Esophagus (tissue), 2 donors: Measurements from ENCODE around the gene CBFA2T2. TPM values are rescaled to one million over a fixed set of nuclear protein-coding genes. Genes with fewer than 3 reads are reported as not detected.

Experiments used
- H3K27ac ChIP-seq, 2 donors: one replicate each; pipeline ENCODE4 v1.5.1; 2013; ENCODE audit warnings: low read depth in 2 of 2, mild to moderate bottlenecking in 2 of 2, inconsistent platforms in 1 of 2, low read length in 1 of 2, moderate library complexity in 1 of 2
- H3K27me3 ChIP-seq, 2 donors: one replicate each; pipeline ENCODE4 v1.6.1; 2013; ENCODE audit warnings: low read length in 2 of 2, control low read depth in 1 of 2, mild to moderate bottlenecking in 1 of 2; ENCODE audit not compliant: insufficient read depth in 2 of 2, control insufficient read depth in 1 of 2
- H3K36me3 ChIP-seq, 2 donors: one replicate each; pipeline ENCODE4 v1.6.1; 2013; ENCODE audit warnings: low read length in 1 of 2; ENCODE audit not compliant: control insufficient read depth in 2 of 2, insufficient read depth in 2 of 2
- H3K4me1 ChIP-seq, 2 donors: one replicate each; pipeline ENCODE4 v1.6.1; 2013; ENCODE audit warnings: low read length in 1 of 2; ENCODE audit not compliant: control insufficient read depth in 2 of 2, insufficient read depth in 2 of 2
- H3K4me3 ChIP-seq, 2 donors: one replicate each; pipeline ENCODE4 v1.5.1; 2013; ENCODE audit warnings: low read length in 2 of 2, mild to moderate bottlenecking in 2 of 2, low read depth in 1 of 2, moderate library complexity in 1 of 2
- H3K9me3 ChIP-seq, 2 donors: one replicate each; pipeline ENCODE4 v1.6.1; 2013; ENCODE audit warnings: mild to moderate bottlenecking in 2 of 2, low read depth in 1 of 2, low read length in 1 of 2, moderate library complexity in 1 of 2; ENCODE audit not compliant: control insufficient read depth in 2 of 2, insufficient read depth in 1 of 2
- WGBS, 2 donors: extraction: QIAGEN DNeasy Blood & Tissue Kit; methylation state at CpG; one replicate each; pipeline ENCODE4 v1.1.7; 2013; 5-methylcytosine and 5-hydroxymethylcytosine counted together
- polyA plus RNA-seq, 2 donors: library from polyadenylated mRNA; stranded (reverse); fragments of 200-250 nt; gene quantifications; one replicate each; pipeline ENCODE4 v1.2.3, GENCODE V29; 2013
- donor health status: healthy with polysubstance abuse.
- donor health status: Bipolar disorder and iron deficiency.

Gene CBFA2T2
- polyA plus RNA-seq, 2 donors, result 4.7 to 8.5 TPM

DNA sequence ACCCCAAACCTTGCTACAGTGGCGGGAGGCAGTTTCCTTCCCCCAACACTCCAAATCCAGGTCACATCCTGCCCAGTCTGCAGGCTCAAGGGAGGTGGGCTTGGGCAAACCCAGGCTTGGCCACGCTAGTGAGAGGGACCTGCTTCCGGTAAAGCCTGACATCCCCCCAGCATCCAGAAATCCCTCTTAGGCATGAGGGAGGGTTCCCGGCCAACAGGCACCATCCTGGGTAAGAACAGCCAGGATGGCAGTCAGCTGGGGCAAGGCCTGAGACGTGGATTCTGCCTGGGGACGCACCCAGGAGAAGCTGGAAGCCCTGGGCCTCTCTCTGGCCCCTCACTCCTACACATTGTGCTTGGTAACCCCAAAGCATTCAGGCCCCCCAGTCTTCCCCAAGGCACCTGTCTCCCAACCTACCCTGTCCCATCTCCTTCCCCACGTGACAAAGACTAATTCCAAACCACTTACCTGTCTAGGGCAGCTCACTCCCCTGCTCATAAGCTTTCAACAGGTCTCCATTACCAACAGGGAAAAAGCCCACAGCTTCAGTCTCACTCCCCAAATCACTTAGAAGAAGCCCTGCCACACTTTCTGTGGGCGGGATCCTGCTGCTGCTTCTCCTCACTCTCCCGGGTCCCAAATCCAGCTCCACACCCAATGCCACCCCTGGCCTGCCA lies 174.3 kb downstream of the CBFA2T2 start:
- WGBS, 2 donors, result 44% methylated on average over 9 of the region's 9 CpGs
- Histone ChIP-seq H3K4me3 (peak overlapping the region; percentile 75 to 82), H3K9me3 (no peaks in the 10 kb centered on the region), H3K36me3 (peaks cover 0 to 9% of the 10 kb centered on the region in 2 donors), H3K27ac (peak overlapping the region; percentile 91 to 92), H3K4me1 (peaks cover 2 to 25% of the 10 kb centered on the region in 2 donors), H3K27me3 (no peaks in the 10 kb centered on the region)

DNA sequence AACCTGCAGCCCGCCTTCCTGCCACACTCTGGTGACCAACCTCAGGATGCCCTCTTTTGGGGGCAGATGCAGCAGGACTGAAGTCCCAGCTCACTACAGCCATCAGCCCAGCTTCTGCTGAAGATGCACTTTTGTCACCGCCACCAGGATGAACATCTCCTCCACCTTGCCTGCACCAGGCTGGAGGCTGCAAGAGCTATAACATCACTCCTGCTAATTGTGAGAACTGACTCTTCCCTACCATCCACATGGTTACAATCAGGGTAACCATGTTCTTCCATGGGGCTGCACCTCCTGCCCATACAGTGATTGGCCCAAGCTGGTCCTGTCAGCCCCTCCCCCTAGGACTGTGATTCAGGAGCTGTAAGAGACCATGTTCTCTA lies 174.9 kb downstream of the CBFA2T2 start:
- no peak overlapping the region for H3K4me3 ChIP-seq
- peak overlapping the region in 1 of 2 donors; percentile 51 for H3K27ac ChIP-seq
- WGBS, 2 donors, result 92 to 95% methylated on average over 2 of the region's 2 CpGs
- peaks cover 0 to 5% of the 10 kb centered on the region in 2 donors for H3K36me3 ChIP-seq
- peaks cover 2 to 25% of the 10 kb centered on the region in 2 donors for H3K4me1 ChIP-seq
- no peaks in the 10 kb centered on the region for H3K9me3 ChIP-seq
- no peaks in the 10 kb centered on the region for H3K27me3 ChIP-seq

DNA sequence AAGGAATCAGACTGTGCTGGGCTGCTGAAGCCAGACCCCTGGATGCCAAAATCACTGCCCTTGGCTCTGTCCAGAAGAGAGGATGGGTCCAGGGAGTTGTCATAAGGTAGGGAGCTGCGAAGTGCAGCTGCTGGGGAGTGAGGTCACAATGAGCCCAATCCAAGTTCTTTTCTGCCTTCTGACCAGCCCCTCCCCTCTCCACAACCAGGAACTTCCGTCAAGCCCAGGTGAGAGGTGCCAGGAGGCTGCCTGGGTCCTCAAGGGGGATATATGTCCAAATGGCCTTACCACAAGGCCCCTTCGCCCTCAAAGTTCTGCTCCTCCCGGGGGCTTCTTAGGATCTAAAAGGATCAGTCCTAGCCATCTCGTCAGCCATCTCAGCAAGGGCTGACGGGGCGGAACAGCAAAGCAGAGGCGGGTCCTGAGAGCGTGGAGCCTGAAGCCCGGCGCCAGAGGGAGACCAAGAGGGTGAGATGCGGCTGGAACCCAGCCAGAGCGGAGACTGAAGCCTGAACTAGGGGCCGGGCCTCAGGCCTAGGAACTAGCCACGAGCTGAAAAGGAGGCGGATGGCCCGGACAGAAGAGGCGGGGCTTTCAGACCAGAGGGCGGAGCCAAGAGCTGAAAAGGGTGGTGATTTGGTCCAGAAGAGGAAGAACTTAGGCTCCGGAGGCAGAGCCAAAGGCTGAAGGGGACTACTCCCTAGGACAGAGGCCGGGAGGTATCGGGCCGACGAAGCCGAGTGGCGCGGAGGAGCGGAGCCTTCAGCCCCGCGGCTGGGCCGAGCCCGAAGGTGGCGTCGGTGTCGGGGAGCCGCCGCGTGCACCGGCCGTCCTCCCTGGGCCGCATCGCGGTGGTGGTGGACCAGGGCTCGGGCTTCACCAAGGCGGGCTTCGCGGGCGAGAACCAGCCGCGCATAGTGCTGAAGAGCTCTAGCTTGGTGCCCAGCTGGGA lies 176.7 kb downstream of the CBFA2T2 start, which contains the start of gene ACTL10:
Gene ACTL10 (plus strand): TSS at position 651 of the 952 bp plus-strand sequence. CDS start 555 bp downstream, outside the sequence.
- H3K27me3 ChIP-seq, result no peaks in the 10 kb centered on the region
- H3K27ac ChIP-seq, result peak within 1 kb of the TSS; percentile 85 to 94
- peaks cover 0 to 2% of the 10 kb centered on the region in 2 donors for H3K36me3 ChIP-seq
- 2% methylated on average over 50 of the region's 50 CpGs for WGBS, 2 donors
- H3K9me3 ChIP-seq, result no peaks in the 10 kb centered on the region
- H3K4me3 ChIP-seq, result peak within 1 kb of the TSS; percentile 43 to 69
- peaks cover 2 to 25% of the 10 kb centered on the region in 2 donors for H3K4me1 ChIP-seq

DNA sequence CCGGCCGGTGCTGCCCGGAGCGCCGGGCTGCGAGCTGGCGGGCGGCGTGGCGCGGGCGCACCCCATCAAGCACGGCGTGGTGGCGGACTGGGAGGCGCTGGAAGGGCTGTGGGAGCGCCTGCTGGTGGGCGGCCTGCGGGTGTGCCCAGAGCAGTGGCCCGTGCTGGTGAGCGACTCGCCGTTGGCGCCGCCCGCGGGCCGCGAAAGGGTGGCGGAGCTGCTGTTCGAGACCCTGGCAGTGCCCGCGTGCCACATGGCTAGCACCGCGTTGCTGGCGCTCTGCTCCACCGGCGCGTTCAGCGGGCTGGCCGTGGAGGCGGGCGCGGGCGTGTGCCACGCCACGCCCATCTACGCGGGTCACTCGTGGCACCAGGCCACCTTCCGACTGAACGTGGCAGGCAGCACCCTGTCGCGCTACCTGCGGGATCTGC lies 177.4 kb downstream of the CBFA2T2 start:
- H3K36me3 ChIP-seq, result peaks cover 0 to 2% of the 10 kb centered on the region in 2 donors
- no peaks in the 10 kb centered on the region for H3K27me3 ChIP-seq
- H3K4me3 ChIP-seq, result peak overlapping the region; percentile 43 to 69
- H3K4me1 ChIP-seq, result peaks cover 2 to 25% of the 10 kb centered on the region in 2 donors
- no peaks in the 10 kb centered on the region for H3K9me3 ChIP-seq
- WGBS, 2 donors, result 6 to 11% methylated on average over 21 to 55 of the region's 55 CpGs
- peak overlapping the region; percentile 85 to 94 for H3K27ac ChIP-seq

DNA sequence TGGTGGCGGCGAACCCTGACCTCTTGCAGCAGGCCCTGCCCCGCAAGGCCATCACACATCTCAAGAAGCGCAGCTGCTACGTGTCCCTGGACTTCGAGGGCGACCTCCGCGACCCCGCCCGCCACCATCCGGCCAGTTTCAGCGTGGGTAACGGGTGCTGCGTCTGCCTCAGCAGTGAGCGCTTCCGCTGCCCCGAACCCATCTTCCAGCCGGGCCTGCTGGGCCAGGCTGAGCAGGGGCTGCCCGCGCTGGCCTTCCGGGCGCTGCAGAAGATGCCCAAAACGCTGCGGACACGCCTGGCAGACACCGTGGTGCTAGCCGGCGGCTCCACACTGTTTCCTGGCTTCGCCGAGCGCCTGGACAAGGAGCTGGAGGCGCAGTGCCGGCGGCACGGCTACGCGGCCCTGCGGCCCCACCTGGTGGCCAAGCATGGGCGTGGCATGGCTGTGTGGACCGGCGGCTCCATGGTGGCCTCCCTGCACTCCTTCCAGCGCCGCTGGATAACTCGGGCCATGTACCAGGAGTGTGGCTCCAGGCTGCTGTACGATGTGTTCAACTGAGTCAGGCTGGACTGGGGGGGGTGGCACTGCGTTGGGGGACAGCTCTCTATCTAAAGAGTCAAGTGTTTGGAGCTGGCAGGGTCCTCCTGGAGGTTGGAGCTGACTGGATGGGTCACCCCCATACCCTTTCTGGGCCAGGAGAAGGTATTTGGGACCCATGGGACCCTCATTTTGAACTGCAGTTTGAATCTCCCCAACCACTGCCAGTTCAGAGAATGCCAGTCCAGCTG lies 178.0 kb downstream of the CBFA2T2 start:
- H3K36me3 ChIP-seq, result peaks cover 0 to 2% of the 10 kb centered on the region in 2 donors
- no peaks in the 10 kb centered on the region for H3K27me3 ChIP-seq
- peak overlapping the region; percentile 43 to 69 for H3K4me3 ChIP-seq
- H3K4me1 ChIP-seq, result peaks cover 2 to 25% of the 10 kb centered on the region in 2 donors
- H3K9me3 ChIP-seq, result no peaks in the 10 kb centered on the region
- H3K27ac ChIP-seq, result peak overlapping the region; percentile 85 to 94
- WGBS, 2 donors, result 9 to 27% methylated on average over 47 of the region's 47 CpGs

DNA sequence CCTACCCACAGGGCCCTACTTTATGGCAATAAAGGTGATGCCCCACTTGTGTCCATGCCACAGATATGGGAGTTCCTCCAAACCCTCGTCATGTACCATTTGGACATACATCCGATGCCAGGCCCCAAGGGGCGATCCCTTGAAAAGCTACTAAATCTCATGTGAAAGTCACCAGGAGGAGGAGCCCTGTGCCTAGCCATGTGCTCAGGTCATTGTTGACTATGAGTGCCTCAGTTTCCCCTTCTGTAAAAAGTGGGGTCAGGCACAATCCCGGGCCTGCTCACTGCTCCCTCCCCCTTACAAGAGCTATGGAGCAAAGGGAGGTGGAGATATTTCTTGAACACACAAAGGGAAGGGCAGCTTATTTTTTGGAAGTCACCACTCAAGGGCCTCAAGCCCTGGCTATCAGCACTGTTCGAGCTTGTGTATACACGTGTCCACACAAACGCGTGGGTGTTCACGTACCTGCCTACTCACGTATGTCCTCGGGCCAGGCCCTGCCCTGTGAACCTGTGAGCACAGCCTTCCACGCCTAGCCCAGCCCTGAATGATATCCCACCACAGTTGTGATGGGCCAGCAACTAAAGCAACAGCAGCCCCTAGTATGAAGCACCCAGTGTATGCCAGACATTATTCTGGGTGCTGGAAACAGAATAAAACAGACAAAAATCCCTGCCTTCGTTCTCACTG lies 178.7 kb downstream of the CBFA2T2 start:
- Histone ChIP-seq H3K27me3 (no peaks in the 10 kb centered on the region), H3K36me3 (peaks cover 0 to 2% of the 10 kb centered on the region in 2 donors), H3K4me3 (no peak overlapping the region), H3K27ac (peak overlapping the region in 1 of 2 donors; percentile 38), H3K4me1 (peaks cover 6 to 28% of the 10 kb centered on the region in 2 donors), H3K9me3 (no peaks in the 10 kb centered on the region)
- 59 to 64% methylated on average over 13 of the region's 13 CpGs for WGBS, 2 donors

DNA sequence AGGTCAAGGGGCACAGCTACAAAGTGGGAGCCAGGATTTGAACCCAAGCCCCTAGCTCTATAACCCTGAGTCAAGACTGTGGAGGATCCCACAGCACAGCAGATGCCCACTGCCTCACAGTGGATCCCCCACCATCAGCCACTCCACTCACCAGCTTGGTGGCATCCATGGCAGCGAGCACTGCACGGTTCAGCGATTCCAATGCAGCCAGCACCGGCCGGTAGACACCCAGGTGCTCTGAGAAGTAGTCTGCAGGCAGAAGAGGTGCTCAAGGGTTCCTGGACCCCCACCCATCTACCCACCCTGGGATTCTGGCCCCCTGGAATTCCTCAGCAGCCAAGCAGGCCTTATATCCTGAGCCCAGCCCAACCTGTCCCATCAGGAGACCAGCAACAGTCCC lies 179.3 kb downstream of the CBFA2T2 start:
- Histone ChIP-seq H3K36me3 (peaks cover 0 to 2% of the 10 kb centered on the region in 2 donors), H3K27me3 (no peaks in the 10 kb centered on the region), H3K4me1 (peaks cover 6 to 25% of the 10 kb centered on the region in 2 donors), H3K27ac (no peak overlapping the region), H3K4me3 (no peak overlapping the region), H3K9me3 (no peaks in the 10 kb centered on the region)
- 90 to 97% methylated on average over 5 of the region's 5 CpGs for WGBS, 2 donors

DNA sequence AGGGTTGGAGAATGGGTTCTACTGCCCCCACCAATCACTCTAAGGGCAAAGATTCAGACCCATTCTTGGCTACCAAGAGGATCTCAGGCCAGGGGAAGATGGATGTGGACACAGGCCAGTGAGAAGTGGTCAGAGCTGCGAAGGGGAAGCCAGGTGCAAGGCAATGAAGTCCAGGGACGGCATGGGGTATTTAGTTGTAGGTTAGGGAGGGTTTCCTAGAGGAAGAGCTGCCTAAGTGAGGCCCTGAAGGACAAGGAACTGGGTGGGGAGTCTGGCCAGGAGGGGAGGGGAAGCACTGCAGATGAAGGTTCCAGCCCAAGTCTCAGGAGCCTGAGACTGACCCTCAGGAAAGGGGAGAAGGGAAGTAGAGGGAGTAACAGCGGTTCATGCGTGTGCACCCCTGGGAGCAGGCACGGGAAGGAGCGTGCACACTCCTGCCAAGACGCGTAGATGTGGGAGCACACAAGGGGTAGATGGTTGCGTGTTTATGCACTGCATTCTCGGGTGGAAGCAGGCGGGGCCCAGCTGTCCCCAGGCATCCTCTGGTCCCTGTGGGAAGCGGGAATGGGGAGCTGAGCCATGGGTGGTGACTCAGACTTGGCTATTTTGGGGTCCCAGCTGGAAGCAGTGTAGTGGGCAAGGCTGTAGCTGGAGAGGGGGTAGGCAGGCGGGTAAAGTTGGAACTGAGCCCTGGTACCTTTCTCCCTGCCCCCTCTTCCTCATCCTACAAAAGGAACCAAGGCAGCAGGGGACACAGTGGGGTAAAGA lies 180.2 kb downstream of the CBFA2T2 start:
- H3K4me3 ChIP-seq, result no peak overlapping the region
- WGBS, 2 donors, result 70 to 73% methylated on average over 13 of the region's 13 CpGs
- peaks cover 4 to 20% of the 10 kb centered on the region in 2 donors for H3K4me1 ChIP-seq
- H3K27me3 ChIP-seq, result no peaks in the 10 kb centered on the region
- H3K9me3 ChIP-seq, result no peaks in the 10 kb centered on the region
- no peak overlapping the region for H3K27ac ChIP-seq
- H3K36me3 ChIP-seq, result peaks cover 0 to 2% of the 10 kb centered on the region in 2 donors
